B cell (primary cell): ENCODE results near the gene NEK11. TPM values are rescaled to one million over a fixed set of nuclear protein-coding genes. Genes with fewer than 3 reads are reported as not detected.

Source experiments
- ATAC-seq: fragments of 200-7000 bp; cut with Tn5 transposase; one replicate; pipeline ENCODE4 v1.10.0; 2021; ENCODE audit warnings: low read depth, mild to moderate bottlenecking, moderate number of reproducible peaks, moderate library complexity
- CTCF ChIA-PET: fragments of 350-600 bp; sonication (Branson Sonifier 250); formaldehyde crosslinking; loops from one replicate; lab custom pipeline; 2021; ENCODE audit warnings: antibody characterized with exemption, inconsistent platforms; lab: Charles Lee
- POLR2A ChIA-PET: fragments of 350-600 bp; sonication (Branson Sonifier 250); formaldehyde crosslinking; loops from one replicate; lab custom pipeline; 2021; ENCODE audit warnings: antibody characterized with exemption; lab: Charles Lee
- DNase-seq: peaks from one replicate; pipeline ENCODE4 v3.0.0; 2013
- H2AFZ ChIP-seq: 2 replicates; pipeline ENCODE4 v1.6.1; 2012; ENCODE audit warnings: mild to moderate bottlenecking, low read depth, low read length; ENCODE audit not compliant: insufficient read depth, poor library complexity, severe bottlenecking
- H3K27ac ChIP-seq, 2 donors: 1 replicate in 1 of 2; 2 replicates in 1 of 2; pipeline ENCODE4 v1.5.1; 2012 to 2013; ENCODE audit warnings: low read length in 2 of 2, mild to moderate bottlenecking in 2 of 2, moderate library complexity in 1 of 2
- H3K27me3 ChIP-seq, 4 experiments: fragments of 200-600 bp in 1 of 4; sonication (generic) in 1 of 4; replicated peaks in 1 of 4; 1 replicate in 2 of 4; 2 replicates in 2 of 4; pipeline versions ENCODE4 v1.6.1 to v1.7.0; 2013 to 2016; ENCODE audit warnings: low read length in 3 of 4, mild to moderate bottlenecking in 2 of 4, mixed read lengths in 1 of 4, moderate library complexity in 1 of 4; ENCODE audit not compliant: insufficient read depth in 4 of 4, control insufficient read depth in 3 of 4; ENCODE audit errors: control extremely low read depth in 1 of 4
- H3K36me3 ChIP-seq, 2 experiments: replicated peaks in 1 of 2; 1 replicate in 1 of 2; 2 replicates in 1 of 2; pipeline versions ENCODE4 v1.6.1 to v1.7.1; 2013; ENCODE audit warnings: low read length in 1 of 2; ENCODE audit not compliant: insufficient read depth in 2 of 2, control insufficient read depth in 1 of 2; ENCODE audit errors: control extremely low read depth in 1 of 2, extremely low read depth in 1 of 2
- H3K4me1 ChIP-seq, 2 donors: fragments of 200-600 bp in 1 of 2; sonication (generic) in 1 of 2; 1 replicate in 1 of 2; 2 replicates in 1 of 2; pipeline versions ENCODE4 v1.5.1 to v1.6.1; 2013 to 2017; ENCODE audit warnings: low read length in 2 of 2; ENCODE audit not compliant: control insufficient read depth in 2 of 2, insufficient read depth in 2 of 2
- H3K4me2 ChIP-seq: replicated peaks from 2 replicates; pipeline ENCODE3; 2012; ENCODE audit warnings: mild to moderate bottlenecking, low read depth, low read length; ENCODE audit not compliant: poor library complexity, severe bottlenecking
- H3K4me3 ChIP-seq, 5 experiments: fragments of 200-600 bp in 1 of 5; sonication (generic) in 1 of 5; 1 replicate in 3 of 5; 2 replicates in 2 of 5; pipeline versions ENCODE4 v1.5.1 to v1.7.0; 2011 to 2016; ENCODE audit warnings: low read length in 4 of 5, mild to moderate bottlenecking in 4 of 5, low read depth in 2 of 5, control low read depth in 1 of 5, moderate library complexity in 1 of 5; ENCODE audit not compliant: insufficient read depth in 1 of 5; ENCODE audit errors: control extremely low read depth in 1 of 5, extremely low read depth in 1 of 5
- H3K79me2 ChIP-seq: fragments of 200-600 bp; sonication (generic); one replicate; pipeline ENCODE4 v1.6.0; 2016; ENCODE audit warnings: low read length; ENCODE audit not compliant: control insufficient read depth, insufficient read depth
- H3K9ac ChIP-seq: fragments of 200-600 bp; sonication (generic); 2 replicates; pipeline ENCODE4 v1.6.1; 2017; ENCODE audit warnings: mild to moderate bottlenecking, low read length, moderate library complexity
- H3K9me3 ChIP-seq, 3 donors: one replicate each; pipeline versions ENCODE4 v1.6.1 to v1.7.1; 2013; ENCODE audit warnings: low read length in 2 of 3; ENCODE audit not compliant: control insufficient read depth in 2 of 3, insufficient read depth in 1 of 3; ENCODE audit errors: control extremely low read depth in 1 of 3
- H4K20me1 ChIP-seq: 2 replicates; pipeline ENCODE4 v1.6.0; 2012; ENCODE audit warnings: mild to moderate bottlenecking, low read length; ENCODE audit not compliant: insufficient read depth, control insufficient read depth, poor library complexity, severe bottlenecking
- H3K27ac Mint-ChIP-seq: one replicate; pipeline ENCODE4 v1.8.0; 2021; ENCODE audit warnings: mixed read lengths
- H3K27me3 Mint-ChIP-seq: one replicate; pipeline ENCODE4 v1.8.0; 2021; ENCODE audit warnings: mixed read lengths
- H3K4me1 Mint-ChIP-seq: one replicate; pipeline ENCODE4 v1.8.0; 2021; ENCODE audit warnings: mixed read lengths
- H3K4me3 Mint-ChIP-seq: one replicate; pipeline ENCODE4 v1.8.0; 2021; ENCODE audit warnings: mixed read lengths
- H3K9me3 Mint-ChIP-seq: one replicate; pipeline ENCODE4 v1.8.0; 2022; ENCODE audit warnings: mixed read lengths; ENCODE audit not compliant: insufficient read depth
- CTCF ChIP-seq: fragments of 200-600 bp; IDR thresholded peaks from one replicate; pipeline ENCODE4 v1.8.0; 2022; ENCODE audit warnings: antibody characterized with exemption, mild to moderate bottlenecking
- EZH2 ChIP-seq: IDR thresholded peaks from 2 replicates; pipeline ENCODE4 v1.6.1; 2012; ENCODE audit warnings: borderline replicate concordance, low read depth, mild to moderate bottlenecking, moderate library complexity, low read length; ENCODE audit not compliant: insufficient read depth, poor library complexity, severe bottlenecking
- WGBS: methylation state at CpG from one replicate; pipeline ENCODE4 v1.1.5; 2013; ENCODE audit warnings: missing lambda C conversion rate; ENCODE audit not compliant: insufficient coverage; 5-methylcytosine and 5-hydroxymethylcytosine counted together
- intact Hi-C: fragments of 100-400 bp; cut with micrococcal nuclease; formaldehyde crosslinking; loops from one replicate; pipeline ENCODE4 v1.10.0; 2022
- polyA plus RNA-seq: library from polyadenylated mRNA; depleted of rRNA; stranded (reverse); fragments of >200 nt; gene quantifications from 2 replicates; pipeline ENCODE4 v1.2.3, GENCODE V29; 2012
- total RNA-seq, 2 donors: library from RNA; stranded (reverse); fragments of 120-200 nt in 1 of 2; gene quantifications; 1 replicate in 1 of 2; 2 replicates in 1 of 2; pipeline versions ENCODE4 v1.2.3 to v1.2.4, GENCODE V29; 2013 to 2022

Gene NEK11
- total and polyA plus RNA-seq, 2 donors (not counting 1 experiment from before 2014, with no cell fraction given) = 1.00 to 7.7 TPM

- intact Hi-C loops = no loop called here
- ChIA-PET POLR2A (no interaction called here), CTCF (no interaction called here)
- Histone ChIP-seq H3K4me2 (no peak overlapping the region), H3K79me2 (no peaks in the 10 kb centered on the region), H3K27me3 (no peaks in the 10 kb centered on the region), H4K20me1 (no peaks in the 10 kb centered on the region), H2AFZ (no peak overlapping the region), H3K36me3 (no peaks in the 10 kb centered on the region), H3K9me3 (no peaks in the 10 kb centered on the region), H3K9ac (no peak overlapping the region), H3K4me1 (peaks cover 4 to 6% of the 10 kb centered on the region in 2 donors), H3K4me3 (no peak overlapping the region), H3K27ac (no peak overlapping the region)
- Mint-ChIP-seq H3K4me3 (no peak overlapping the region), H3K27ac (no peak overlapping the region), H3K4me1 (peaks cover 17% of the 10 kb centered on the region), H3K9me3 (no peaks in the 10 kb centered on the region), H3K27me3 (peaks cover 2% of the 10 kb centered on the region)
- TF ChIP-seq EZH2 = no peak
- no peak for TF ChIP-seq CTCF
- no peak for DNase-seq
- 100% methylated on average over 1 of the region's 5 CpGs for WGBS
- no peak for ATAC-seq
These were observed 329.4 kb downstream of the NEK11 start for GRCh38 chr3:131356006-131356595.

GRCh38 chr3:131357275-131357674 is 330.6 kb downstream of the NEK11 start:
- Mint-ChIP-seq H3K27me3 (peaks cover 8% of the 10 kb centered on the region), H3K4me3 (no peak overlapping the region), H3K27ac (no peak overlapping the region), H3K9me3 (no peaks in the 10 kb centered on the region), H3K4me1 (peaks cover 27% of the 10 kb centered on the region)
- intact Hi-C loops = no loop called here
- ChIA-PET POLR2A (no interaction called here), CTCF (no interaction called here)
- Histone ChIP-seq H3K36me3 (no peaks in the 10 kb centered on the region), H3K27me3 (peaks cover 0 to 10% (median 3%) of the 10 kb centered on the region in 4 experiments), H3K4me1 (peaks cover 4 to 8% of the 10 kb centered on the region in 2 donors), H3K9me3 (peaks cover 0 to 3% (median 0%) of the 10 kb centered on the region in 3 donors), H3K79me2 (no peaks in the 10 kb centered on the region), H4K20me1 (no peaks in the 10 kb centered on the region), H3K4me2 (no peak overlapping the region), H3K4me3 (no peak overlapping the region), H2AFZ (no peak overlapping the region), H3K9ac (no peak overlapping the region), H3K27ac (no peak overlapping the region)
- no peak for DNase-seq
- no peak for ATAC-seq
- WGBS = no CpG with 5 or more reads among the region's 1 CpG
- TF ChIP-seq EZH2 = no peak
- TF ChIP-seq CTCF = no peak
